HL-60/S4 (cell line): ENCODE measurements around the gene HTRA3.

Experiments
- in situ Hi-C: fragments of 300-500 bp; cut with MboI; formaldehyde crosslinking; loops from 2 replicates; pipeline ENCODE4 v1.14.3; 2022; ENCODE audit warnings: low sequenced_read_pairs

Gene HTRA3

GRCh38 chr4:8306511-8307021, 37.0 kb downstream of the HTRA3 start:
- in situ Hi-C loops, result no loop called here

DNA sequence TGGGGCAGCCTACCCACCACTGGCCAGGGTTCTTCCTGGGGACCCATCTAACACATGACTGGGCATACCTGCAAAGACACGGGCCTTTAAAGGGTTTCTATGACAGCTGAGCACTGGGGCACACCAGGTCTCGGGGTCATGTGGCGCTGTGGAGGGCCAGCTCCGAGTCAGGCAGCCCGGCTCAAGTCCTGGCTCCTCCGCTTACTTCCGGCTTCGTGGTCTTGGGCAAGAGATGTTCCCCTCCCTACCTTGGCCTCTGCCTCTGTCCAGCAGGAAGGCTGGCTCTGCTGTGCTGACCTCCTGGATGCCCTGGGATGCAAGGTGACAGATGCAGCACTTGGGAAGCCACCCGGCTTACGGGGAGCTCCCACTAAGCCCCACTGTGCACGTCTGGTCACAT, 37.6 kb downstream of the HTRA3 start:
- in situ Hi-C loops, result no loop called here

- in situ Hi-C loops, result no loop called here
Observed at GRCh38 chr4:8307714-8308113, 38.2 kb downstream of the HTRA3 start.

DNA sequence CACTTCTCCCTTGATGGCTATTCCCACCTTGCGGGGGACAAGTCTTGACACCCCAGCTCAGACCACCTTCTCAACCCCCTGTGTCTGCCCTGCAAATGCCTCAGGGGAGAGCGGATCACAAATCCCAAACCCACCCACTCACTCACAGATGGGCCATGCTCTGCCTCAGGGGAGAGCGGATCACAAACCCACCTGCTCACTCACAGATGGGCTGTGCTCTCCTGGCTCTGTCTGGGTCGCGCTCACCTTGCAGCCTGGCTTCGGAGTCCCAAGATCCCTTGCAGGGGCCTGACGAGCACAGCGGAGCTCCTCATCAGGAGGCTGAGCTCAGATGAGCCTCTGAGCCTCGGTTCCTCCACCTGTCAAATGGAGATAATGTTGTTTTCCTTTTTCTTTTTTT, 38.6 kb downstream of the HTRA3 start:
- in situ Hi-C loops, result no loop called here

GRCh38 chr4:8308856-8309771, 39.6 kb downstream of the HTRA3 start:
- in situ Hi-C loops, result no loop called here

DNA sequence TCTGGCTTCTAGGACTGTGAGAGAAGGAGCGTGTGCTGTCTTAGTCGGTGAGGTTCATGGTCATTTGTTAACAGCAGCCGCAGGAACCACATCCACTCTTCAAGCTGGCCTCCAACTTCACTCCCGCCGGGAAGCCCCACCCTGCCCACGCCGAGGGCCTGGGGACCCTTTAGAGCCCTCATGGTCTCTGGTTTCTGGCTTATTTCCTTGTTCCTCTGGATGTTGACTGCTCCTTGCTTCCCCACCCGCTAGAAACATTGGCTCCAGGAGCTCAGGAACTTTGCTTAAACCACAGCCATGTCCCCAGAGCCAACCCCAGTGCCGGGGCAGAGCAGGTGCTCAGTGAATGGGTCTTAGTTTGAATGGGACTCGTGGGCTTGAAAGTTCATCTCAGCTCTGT, 40.8 kb downstream of the HTRA3 start:
- in situ Hi-C loops, result no loop called here

- in situ Hi-C loops, result no loop called here
Observed at GRCh38 chr4:8311101-8312068, 41.8 kb downstream of the HTRA3 start.

GRCh38 chr4:8312069-8312445, 42.5 kb downstream of the HTRA3 start:
- in situ Hi-C loops, result no loop called here

DNA sequence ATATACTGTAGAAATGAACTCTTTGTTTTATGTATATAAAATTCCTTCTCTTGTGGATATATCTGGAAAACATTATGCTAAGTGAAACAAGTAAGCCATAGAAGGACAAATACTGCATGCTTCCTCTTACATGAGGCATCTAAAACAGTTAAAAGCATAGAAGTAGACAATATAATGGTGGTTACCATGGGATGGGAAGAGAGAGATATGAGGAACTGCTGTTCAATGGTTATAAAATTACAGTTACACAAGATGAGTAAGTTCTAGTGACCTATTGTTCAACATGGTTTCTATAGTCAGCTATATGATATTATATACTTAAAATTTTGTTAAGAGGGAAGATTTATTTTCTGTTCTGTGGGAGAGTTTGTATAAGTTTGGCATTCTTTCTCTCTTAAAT, 43.4 kb downstream of the HTRA3 start:
- in situ Hi-C loops, result no loop called here

- in situ Hi-C loops, result no loop called here
Observed at GRCh38 chr4:8314691-8315255, 45.2 kb downstream of the HTRA3 start.

DNA sequence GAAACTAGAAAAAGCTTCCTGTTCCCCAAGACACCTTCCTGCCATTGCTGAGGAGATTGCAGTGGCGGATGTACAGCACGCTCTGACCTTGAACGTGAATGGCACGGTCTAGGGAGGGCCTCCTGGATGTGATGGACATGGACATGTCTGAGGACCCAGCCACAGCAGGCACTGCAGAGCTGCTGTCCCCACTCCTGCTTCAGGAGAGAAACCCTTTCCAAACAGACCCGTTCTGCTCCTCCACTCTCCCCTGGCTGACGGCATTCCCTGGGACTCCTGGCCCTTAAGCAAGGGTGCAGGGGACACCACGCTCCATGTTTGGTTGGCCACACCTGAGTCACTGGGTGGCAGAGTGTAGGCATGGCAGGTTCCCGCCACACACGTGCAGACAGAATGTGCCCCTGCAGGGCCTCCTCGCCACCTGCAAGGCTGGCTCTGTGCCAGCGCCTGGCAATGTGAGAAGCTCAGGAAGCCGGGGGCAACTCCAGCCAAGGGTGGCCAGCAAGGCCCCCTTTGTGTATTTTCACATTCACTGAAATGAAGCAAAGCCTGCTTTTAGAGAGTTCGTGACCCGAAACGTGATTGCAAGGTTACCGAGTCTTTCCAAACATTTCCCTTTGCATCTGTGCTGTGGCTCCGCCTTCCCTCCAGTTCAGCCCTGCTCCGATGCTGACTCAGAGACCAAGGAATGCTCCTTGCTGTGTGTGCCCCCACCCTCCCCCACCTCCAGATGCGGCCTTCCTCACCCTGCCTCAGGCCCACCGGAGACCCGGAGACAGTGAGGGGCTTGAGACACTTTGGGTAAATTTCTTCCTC, 46.1 kb downstream of the HTRA3 start:
- in situ Hi-C loops, result no loop called here

DNA sequence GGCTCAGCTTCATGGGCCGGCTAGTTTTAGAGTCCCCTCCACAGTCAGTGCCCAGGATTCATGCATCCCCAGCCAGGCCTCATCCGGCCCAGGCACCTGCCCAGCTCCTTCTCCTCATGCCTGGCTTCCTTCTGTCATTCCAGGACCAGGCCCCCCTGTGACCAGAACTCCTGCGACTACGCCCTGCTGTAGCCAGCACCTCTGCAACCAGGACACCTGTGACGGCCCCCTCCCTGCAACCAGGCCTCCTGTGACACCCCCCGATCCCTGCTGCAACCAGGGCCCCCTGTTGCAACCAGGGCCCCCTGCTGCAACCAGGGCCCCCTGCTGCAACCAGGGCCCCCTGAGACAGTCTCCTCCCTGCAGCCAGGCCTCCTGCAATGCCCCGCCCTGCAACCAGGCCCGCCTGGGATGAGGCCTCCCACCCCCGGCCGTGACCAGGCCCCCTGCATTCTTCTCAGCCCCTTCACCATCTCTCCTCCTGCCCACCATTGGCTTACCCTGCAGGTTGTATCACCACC, 46.8 kb downstream of the HTRA3 start:
- in situ Hi-C loops, result no loop called here

DNA sequence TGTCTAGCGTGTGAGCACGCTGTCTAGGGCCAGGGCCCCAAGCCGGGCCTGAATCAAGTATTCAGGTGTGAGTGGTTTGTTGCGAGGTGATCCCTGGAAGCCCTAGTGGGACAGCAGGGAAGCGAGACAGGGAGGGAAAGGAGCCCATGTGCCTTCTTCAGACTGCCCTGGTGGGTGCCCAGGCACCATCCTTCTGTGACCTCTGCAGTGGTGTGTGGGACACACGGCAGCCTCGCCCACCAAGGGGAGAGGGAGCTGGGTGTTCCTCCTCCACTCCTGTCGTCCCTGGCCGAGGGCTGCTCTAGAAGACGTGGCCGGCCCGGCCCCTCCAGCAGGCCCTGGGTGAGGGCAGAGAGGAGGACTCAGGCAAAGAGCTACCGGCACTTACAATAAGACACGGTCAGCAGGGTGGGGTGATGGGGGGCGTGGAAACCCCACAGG, 47.4 kb downstream of the HTRA3 start:
- in situ Hi-C loops, result no loop called here

- in situ Hi-C loops, result no loop called here
Observed at GRCh38 chr4:8317474-8317873, 47.9 kb downstream of the HTRA3 start.

DNA sequence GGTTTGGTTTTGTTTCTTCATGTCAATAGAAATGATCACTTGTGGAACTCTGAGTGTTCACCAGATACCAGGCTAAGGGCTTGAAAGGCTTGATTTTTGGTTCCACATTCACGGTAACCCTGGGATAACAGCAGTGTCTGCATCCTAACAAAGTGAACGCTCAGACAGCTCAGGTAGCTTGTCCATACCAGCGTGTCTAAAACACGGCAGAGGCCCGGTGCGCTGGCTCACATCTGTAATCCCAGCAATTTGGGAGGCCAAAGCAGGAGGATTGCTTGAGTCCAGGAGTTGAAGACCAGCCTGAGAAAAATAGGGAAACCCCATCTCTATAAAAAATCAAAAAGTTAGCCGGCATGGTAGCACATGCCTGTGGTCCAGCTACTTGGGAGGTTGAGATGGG, 49.0 kb downstream of the HTRA3 start:
- in situ Hi-C loops, result no loop called here

DNA sequence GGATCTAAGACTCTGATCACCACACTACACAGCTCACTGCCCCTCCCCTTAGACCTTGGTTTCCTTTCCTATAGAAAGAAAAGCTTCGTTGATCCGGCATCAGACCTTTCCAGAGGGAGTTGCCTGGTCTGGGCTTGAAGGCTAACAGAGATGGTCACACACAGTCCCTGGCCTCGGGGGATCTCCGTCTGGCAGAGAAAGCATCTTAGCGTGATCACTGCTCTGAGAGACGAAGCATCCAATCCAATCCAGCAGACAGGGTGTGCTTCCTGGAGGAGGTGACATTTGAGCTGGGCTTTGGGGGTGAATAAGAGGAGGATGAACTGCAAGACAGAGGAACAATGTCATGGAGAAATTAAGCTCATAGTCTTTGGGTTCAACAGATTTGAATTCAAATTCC, 49.5 kb downstream of the HTRA3 start:
- in situ Hi-C loops, result no loop called here

DNA sequence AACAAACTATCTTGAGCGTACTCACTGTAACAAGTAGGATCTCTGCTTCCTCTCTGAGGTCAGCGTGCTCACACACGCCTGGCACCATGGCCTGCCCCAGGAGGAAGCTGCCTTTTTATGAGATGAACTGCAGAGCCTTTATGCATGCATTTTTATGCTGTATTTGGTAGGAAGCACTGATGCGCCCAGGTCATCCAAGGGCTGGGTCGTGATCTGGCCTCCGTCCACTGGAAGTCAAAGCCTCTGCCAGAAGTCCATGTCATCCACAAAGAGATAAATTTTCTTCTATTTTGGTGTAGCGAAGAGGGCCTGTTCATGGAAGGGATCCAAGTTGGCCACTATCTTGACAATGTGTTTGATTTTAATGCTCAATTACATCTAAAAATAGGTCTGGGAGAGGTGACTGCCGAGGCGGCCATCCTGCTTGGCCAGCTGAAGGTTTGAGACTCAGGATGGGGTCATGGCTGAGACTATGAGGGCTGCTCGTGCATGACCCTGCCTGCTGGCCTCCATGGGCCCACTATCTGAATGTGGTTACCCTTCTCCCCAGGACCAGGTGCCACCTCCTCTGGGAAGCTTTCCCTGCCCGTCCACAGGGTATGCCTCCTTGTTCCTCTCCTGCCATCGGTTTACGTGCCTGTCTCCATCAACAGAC, 50.3 kb downstream of the HTRA3 start:
- in situ Hi-C loops, result no loop called here

DNA sequence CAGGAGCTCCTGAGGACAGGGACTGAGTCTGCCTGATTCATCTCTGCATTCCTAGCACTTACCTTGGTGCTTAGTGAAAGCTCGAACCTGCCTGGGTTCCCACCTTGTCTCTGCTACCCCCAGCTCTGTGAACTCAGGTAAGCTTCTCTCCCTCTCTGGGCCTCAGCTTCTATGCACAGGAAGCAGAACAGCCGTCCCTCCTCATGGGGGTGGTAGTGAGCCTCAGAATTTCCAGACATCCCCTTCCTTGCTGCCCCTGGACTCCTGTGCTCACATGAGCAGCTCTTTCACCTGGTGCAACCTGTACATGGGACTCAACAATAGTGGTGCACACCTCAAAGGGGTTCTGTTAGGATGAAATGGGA, 50.8 kb downstream of the HTRA3 start:
- in situ Hi-C loops, result no loop called here

GRCh38 chr4:8321220-8321619, 51.7 kb downstream of the HTRA3 start:
- in situ Hi-C loops, result no loop called here

DNA sequence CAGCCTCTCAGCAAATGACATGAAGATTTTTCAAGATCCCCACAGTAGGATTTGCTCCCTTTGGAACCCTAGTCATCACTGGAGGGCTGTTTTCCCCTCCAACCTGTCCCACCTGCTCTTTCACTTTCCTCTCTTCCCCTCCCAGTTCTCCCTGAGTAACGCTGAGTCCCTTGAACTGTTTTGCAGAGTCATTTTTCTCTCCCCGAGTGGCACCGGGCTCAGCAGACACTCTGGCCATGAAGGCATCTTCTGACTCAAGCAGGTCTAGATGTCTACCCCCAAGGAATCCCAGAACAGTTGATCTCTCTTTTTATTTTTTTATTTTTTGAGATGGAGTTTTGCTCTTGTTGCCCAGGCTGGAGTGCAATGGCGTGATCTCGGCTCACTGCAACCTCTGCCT, 52.2 kb downstream of the HTRA3 start:
- in situ Hi-C loops, result no loop called here
